GM19452 (cell line): Measurements from ENCODE around the gene FBLN1.
"Not testable (repeated sequence)": the region's sequence is repeated elsewhere in the genome, so short reads cannot be mapped to it uniquely, and the experiment has no call there.

ENCODE experiments used
- ATAC-seq: cut with Tn5 transposase; IDR thresholded peaks from one replicate; pipeline ENCODE4 v1.9.1; 2021; ENCODE audit not compliant: unreplicated experiment

Gene FBLN1

DNA sequence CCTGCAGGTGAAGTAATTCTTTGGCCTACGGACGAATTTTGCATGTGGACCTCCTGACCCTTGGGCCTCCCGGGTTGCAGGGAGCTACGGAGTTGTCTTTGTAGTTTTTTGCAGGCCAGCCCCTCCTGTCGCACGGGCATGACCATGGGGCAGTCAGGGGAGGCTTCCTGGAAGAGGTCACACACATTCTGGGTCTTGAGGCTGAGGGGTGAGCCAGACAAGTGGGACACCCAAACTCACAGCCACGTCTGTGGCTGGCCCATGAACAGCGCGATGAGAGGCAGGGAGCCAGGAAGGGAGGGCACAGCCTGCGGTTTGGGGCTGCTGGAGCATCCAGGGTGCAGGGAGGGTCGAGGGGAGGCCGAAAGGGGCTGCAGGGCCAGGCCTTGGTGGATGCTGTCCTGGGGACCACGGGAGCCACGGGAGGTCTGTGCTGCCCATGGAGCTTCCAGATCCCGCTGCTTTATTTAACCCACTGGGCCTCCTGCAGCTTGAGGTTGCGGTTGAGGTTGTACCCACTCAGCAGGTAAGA, 78.9 kb downstream of the FBLN1 start:
- ATAC-seq: no peak

DNA sequence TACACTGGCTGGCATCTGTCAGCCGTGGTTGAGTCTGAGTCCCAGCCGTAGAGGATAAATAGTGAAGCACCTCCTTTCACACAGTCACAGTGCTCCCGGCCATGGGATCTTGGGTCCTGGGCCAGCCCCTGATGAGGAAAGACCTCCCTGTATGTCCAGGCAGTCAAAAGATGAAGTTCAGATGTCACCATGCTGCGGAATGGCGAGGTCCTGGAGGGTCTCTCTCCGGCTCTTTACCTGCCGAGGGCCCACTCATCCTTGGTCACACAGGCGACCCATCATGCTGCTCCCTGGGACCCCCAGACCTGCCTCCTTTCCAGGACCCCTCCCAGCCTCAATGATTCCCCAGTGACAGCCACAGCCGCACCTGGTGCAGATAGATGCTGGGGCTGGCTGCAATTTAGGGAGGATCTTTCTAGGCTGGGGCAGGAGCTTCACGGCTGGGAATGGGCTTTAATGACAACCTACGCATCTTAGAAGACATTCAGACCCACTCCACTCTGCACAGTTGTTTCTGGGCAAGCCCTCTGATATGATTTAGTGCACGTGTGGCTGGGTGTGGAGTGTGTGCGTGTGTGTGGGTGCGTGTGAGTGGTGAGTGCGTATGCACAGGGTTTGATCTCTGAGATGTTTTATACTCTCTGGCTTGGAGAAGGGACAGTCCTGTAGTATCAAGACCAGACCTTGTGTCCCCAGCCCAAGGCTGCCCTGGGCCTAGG, 79.7 kb downstream of the FBLN1 start:
- no peak for ATAC-seq

DNA sequence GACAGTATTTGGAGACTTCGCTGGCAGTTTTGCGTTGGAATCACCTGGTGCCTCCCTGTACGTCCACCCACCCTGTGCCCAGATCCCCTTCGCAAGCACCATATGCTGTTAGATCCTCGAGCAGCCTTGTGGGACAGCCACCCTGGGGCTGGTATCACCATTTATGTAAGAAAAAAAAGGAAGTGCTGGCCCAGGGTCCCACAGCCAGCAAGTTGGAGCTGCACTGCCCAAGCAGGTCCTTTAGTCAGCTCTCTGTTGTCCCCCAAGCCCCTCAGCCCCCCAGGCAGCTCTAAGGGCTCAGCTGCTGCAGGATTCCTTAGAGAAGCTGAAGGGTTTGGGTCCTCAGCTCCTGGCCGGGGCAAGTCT, 80.3 kb downstream of the FBLN1 start:
- ATAC-seq: no peak

DNA sequence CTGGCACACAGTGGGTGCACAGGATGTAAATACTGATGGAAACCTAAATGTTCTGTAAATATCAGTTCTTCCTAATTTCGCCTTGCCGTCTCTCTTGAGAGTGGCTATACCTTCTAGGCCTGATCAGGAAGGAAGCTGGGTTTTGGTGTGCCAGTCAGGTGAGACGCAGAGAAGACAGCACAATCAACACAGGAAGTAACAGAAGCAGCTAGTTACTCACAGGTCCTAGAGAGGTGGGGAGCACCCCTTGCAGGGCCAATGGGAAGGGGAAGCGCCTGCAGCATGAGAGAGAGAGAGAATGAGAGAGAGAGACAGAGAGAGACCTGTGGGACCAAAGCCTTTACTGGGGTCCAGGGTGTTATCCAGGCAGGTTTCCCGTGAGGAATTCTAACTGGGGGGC, 80.8 kb downstream of the FBLN1 start:
- ATAC-seq: no peak

DNA sequence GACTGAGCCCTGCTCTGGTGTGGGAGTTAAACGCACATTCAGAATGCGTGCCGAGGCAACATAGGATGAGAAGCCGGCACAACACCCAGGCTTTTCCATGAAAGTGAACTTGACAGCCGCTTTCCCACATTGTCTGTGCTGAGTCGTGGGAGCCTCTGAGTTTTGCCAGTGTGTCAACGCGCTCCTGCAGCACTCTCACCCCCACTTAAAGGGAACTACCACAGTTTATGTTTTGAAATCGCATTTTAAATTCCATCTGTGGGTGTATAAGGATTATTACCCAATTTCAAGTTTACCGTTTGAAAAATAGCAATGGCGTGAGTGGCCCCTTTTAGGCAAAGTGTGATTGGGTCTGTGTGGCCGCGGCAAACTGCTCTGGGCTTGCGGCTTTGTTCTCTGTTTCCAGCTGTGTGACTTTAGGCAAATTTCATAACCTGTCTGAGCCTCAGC, 81.5 kb downstream of the FBLN1 start:
- ATAC-seq: no peak

DNA sequence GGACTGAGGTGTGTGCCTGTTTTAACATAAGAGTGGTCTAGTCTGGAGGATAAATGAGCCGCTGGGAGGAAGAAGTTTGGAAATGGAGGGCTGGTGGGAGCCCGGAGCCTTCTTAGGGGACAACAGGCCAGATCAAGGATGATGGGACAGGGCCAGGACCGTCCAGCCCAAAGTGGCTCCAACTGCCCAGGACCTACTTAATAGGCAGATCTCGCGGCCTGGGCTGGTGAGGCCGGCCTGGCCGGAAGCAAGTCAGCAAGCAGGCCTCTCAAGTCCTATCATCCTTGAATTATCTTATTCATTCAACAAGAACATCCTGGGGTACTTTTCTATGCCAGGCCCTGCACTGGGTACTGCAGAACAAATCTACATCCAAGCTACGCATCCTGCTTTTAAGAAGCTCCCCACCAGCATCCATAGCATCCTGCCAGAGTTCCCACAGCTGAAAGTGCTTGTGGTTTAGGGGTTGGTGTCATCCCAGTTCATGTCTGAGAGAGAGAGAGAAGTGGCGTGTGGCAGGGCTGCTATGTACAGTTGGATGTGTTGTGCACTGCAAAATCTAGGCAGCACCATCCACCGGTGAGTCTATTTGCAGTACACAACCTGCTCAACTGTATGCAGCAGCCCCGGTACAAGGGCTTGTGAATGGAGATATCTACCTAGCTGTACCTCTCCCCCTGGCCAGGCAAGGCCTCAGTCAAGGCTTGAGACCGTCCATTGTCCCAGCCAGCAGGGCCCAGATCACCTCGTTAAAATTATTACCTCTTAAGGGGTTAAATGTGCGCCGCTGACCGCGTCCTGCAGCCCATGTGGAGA, 82.1 kb downstream of the FBLN1 start:
- no peak for ATAC-seq

DNA sequence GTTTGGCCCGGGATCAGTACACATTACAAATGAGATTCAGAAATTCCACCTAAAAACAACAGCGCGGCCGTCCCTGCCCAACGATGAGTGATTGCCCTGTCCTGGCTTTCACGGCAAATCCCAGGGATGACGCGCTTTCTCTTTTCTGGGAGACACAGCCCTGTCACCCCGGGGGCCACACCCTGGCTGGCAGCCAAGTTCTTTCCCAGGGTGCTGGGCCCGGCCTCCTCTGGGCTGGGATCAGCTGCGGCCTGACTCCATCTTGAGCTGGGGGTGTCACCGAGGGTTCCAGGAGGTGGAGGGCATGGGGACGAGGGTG, 82.7 kb downstream of the FBLN1 start:
- no peak for ATAC-seq

DNA sequence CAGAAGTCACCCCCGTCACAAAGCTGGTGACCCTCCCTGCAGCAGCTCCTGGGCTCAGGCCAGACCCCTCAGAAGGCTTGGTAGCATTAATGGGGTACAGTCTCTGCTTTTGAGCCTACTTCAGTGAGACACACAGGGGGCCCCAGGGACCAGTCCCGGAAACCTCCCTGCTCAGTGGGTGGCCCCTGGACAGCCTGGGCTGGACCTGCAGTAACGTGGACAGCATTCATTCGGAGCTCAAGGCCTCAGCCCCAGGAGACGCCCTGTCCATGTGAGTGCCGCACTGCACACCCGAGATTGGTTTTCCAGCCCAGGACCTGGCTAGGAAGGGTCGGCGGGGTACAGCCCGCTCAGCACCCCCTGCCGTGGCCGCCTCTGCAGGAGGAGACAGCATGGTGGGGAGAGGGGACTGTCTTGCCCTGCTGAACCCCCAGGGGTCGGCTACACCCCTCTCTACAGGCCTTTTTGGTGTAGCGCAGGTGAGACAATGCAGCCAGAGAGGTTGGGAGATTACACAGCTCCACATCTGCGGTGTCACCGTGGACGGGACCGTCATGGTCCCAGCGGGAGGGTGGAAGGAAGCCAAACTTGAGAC, 83.4 kb downstream of the FBLN1 start:
- ATAC-seq: no peak

DNA sequence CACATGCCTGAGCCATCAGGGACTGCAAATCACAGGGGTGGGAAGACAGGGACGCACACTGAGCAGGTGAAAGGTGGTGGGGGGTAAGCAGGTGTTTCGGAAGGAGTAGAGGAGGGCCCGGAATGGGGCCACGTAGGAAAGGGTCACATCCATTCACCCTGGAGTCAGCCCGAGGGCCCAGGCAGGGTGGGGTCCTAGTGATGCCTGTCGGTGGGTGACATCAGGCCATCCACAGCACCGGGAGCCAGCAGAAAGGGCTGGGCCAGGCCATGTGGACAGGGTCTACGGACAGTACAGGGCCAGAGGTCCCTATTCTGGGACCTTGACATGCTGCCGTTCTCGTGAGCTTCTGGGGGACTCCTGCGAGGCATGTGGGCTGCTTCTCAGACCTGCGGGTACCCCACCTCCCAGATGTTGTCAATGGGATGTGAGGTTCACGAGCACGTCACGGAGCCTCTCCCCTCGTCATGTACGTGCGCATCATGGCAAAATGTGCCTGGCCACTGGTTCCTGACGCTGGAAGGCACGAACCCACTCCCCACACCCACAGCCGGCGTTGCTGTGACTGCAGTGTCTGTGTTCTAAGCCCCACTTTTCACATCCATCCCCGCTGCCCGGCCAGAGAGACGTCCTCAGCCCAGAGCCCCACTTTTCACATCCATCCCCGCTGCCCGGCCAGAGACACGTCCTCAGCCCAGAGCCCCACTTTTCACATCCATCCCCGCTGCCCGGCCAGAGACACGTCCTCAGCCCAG, 84.1 kb downstream of the FBLN1 start:
- no peak for ATAC-seq

DNA sequence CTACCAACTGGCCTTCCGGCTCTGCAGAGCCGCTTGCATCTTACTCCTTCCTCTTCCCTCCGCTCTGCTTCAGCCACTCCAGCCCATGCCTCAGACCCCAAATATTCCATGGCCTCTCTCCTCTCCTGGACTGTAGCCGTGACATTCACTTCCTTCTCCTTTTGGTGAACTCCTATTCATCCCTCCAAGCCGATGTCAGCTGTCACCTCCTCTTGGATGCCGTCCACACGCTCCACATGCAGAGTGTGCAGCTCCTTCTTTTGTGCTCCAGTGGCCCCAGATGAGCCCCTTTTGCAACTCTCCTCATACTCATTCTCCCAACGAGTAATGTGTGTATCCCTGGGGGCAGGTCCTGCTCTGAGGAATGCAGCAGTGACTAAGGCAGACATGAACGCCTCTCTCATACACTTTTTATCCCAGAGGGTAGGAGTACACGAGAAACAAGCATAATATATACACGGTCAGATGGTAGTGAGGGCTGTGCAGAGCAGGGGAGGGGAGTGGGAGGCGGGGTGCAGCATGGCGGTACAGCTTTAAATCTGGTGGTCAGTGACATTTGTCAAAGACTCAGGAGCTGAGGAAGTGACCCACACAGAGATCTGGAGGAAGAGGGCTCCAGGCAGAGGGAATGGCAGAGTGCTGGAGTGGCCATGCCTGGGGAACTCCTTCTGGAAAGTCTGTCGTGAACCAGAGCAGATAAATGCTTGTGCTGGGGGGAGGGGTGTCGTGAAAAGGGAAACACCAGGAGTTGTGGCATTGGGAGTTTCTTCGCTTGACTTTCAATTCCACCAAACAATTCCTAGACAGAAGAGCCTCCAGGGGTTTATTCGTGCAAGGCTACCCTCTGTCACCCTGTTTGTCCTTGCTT, 85.2 kb downstream of the FBLN1 start:
- ATAC-seq: no peak

DNA sequence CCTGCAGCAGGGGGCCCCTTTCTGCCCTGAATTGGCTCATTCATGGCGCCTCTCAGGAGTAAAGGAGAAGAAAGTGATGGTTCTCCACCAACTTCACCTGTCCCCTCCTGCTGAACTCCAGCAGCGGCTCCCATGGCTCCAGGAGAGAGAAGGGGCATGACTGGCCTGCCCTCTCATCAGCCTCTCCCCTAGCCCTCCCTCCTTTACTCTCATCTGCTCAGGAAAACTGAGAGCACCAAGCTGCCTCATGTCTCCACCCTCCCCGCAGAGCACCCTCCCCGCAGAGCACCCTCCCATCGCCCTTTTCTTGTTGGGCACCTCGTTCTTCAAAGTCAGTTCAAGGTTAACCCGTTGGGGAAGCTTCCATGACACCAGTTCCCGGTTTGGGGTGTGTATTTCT, 86.9 kb downstream of the FBLN1 start:
- ATAC-seq: no peak

DNA sequence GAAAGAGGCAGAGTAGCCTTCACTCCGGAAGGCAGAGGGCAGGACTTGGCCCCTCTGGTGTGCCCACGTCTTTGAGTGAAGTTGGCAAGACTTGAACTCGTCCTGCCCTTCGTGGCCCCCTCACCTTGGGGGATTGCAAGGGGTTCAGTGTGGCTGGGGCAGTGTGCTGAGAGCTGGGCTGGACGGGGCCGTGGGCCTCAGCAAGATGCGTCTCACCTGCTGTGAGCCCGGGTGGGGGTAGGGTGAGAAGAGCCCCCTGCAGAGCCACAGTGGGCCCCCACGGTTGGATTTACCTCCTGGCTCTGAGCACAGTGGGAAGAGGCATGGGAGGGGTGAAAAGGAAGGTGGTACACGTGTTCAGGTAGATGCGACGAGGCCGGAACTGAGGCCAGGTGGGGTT, 87.6 kb downstream of the FBLN1 start:
- no peak for ATAC-seq

DNA sequence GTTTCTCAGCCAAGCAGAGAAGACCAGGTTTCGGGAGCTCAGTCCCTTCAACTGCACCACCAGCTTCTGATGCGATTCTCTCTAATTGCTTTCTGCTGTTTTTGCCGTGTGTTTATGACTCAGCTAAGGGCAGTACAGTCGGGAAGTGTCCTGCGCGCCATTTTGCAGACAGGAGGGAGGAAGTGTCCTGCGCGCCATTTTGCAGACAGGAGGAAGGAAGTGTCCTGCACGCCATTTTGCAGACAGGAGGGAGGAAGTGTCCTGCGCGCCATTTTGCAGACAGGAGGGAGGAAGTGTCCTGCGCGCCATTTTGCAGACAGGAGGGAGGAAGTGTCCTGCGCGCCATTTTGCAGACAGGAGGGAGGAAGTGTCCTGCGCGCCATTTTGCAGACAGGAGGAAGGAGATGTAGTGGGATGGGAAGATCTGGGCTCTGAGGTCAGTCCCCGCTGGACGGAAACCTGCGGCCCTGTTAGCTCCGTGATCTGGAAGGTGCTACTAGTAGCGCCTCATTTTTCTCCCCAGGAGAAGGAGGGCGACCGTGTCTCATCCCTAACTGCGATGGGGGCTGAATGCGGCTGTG, 89.0 kb downstream of the FBLN1 start:
- ATAC-seq: not testable (repeated sequence)

DNA sequence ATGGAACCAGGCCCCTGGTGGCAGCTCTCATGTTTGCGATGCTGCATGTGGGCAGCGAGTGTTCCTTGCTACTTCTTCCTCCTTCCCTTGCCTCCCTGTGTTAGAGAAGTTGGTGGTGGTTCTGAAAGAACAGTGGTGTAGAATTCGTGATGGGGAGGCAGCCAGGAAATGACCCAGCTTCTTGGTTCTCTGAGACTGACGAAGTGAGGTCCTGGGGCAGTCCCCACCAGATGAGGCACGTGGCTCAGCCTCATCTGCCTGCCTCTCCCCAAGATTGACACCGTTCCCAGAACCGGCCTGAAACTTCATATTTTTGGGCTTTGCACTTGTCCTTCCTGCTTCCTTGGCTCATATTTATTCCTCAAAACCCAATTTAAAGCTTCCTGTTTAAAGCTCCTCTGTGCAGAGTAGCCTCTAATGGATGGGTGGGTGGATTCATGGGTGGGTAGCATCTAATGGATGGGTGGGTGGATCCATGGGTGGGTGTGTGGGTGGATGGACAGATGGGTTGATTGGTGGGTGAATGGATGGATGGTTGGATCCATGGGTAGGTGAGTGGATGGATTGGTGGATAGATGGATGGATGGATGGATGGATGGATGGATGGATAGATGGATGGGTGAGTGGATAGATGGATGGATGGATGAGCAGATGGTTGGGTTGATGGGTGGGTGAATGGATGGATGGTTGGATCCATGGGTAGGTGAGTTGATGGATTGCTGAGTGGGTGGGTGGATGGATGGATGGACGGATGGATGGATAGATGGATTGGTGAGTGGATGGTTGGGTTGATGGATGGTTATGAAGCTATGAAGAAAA, 91.6 kb downstream of the FBLN1 start:
- no peak for ATAC-seq

DNA sequence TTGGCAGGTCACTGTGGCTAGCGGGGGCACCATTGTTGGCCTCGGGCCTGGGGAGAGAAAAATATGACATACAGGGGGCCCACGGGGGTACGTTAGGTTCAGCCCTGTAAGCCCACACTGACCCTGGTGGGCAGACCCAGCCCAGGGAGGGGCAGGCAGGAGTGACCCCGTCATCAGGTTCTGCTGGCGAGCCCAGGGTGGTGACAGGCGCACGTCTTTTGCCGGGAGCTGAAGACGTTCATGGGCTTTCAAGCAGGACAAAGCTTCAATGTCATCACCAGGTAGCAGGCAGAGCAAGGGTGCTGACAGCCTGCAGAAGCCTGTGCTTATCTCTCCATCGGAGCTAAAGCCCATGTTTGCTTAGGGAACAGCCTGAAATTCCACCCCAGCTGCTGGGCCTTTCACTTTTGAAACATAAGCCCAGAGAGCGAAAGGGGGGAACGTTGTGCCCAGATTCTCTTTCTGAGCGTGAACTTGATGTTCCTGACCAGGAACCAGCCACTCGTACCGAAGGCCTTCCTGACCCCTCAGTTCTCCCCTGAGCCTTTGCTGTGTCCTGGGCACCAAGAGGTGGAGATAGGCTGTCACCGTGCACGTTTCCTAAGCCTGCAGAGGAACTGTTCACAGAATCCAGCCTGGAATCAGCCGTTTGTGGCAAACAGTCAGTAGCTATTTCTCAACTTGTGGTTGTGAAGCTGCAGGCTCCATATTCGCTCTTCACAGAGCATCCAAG, 94.9 kb downstream of the FBLN1 start:
- no peak for ATAC-seq

DNA sequence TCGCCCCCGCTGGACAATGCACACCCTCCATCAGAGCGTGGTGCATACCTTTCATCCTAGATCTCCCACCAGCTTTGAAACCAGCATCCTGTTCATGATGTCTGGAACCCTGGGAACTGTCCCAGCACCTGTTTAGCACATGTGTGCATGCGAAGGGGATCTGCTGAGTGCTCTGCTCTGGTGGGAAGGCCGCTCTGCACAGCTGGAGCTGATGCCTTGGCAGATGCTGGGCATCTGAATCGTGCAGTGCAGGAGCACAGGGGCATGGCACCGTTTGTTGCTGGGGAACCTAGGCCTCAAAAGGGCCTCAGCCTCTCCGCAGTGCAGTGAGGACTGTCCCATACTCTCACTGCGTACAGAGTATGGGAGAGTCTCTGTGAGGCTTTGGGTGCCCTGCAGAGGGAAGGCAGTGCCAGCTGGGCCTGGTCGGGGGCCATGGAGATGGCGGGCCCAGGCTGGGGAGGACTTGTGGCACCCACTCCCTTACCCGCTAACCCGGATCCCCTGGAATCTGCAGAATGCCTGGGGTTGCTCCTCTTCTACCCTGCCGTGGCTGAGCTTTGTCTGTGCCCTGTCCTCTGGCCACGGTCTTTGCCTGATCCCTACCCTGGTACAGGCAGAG, 96.0 kb downstream of the FBLN1 start:
- ATAC-seq: no peak

DNA sequence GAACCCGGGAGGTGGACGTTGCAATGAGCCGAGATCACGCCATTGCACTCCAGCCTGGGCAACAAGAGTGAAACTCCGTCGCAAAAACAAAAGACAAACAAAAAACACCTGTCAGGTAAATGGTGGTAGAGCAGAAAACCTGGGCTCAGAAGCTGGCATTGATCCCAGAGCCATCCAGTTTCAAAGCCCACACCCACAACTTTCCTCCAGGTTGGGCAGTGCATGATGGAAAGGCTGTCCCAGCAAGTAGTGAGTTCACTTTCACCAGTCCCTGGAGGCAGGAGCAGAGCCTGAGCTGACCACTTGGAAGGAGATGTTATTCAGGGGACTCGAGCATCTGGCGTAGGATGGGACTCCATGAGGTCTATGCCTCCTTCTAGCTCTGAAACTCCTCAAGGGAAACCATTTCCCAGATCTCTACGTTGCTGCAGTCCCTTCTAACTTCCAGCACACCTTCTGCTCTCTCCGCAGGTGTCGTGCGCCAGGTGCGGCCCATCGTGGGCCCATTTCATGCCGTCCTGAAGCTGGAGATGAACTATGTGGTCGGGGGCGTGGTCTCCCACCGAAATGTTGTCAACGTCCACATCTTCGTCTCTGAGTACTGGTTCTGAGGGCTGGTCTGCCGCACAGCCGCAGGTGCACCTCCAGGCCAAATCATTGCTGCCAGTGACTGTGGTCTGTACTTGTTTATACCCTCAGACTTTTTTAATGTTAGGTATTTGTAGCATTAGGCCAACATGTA, 97.3 kb downstream of the FBLN1 start:
- no peak for ATAC-seq
